ENCODE results near the gene PEAR1.

PEAR1 gene

GRCh38 chr1:156905176-156905575 lies 11.7 kb downstream of the PEAR1 start:
- Histone ChIP-seq H3K27me3 (ENCODE audit: control insufficient read depth in 5 of 5, insufficient read depth in 4 of 5, low read length in 5 of 5) (peaks cover 2 to 23% (median 11%) of the 10 kb centered on the region in 5 donors), H3K4me1 (ENCODE audit: control insufficient read depth in 5 of 5, insufficient read depth in 5 of 5, low read length in 5 of 5) (peaks cover 0 to 79% (median 44%) of the 10 kb centered on the region in 5 donors)

DNA sequence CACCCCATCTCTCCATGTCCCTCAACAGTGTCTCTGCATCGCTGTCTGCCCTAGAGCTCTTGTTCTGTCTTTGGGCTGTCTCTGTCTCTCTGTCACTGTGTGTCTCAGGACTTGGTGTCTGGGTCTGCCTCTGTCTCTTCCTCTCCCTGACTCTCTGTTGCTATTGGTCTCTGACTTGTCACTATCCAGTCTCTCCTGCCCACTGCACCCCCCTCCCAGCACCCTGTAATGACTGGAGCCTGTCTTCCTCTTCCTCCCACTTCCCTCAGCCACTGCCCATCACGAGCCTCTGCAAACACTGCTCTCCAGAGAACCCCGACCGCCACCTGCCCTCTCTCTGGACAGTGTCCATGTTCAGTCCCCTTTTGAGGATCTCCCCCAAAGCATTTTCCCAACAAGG lies 12.1 kb downstream of the PEAR1 start:
- Histone ChIP-seq H3K27me3 (ENCODE audit: control insufficient read depth in 5 of 5, insufficient read depth in 4 of 5, low read length in 5 of 5) (peaks cover 2 to 20% (median 11%) of the 10 kb centered on the region in 5 donors), H3K9me3 (ENCODE audit: control insufficient read depth in 5 of 5, low read length in 5 of 5) (no peaks in the 10 kb centered on the region), H3K36me3 (ENCODE audit: control insufficient read depth in 5 of 5, insufficient read depth in 5 of 5, low read length in 5 of 5) (peaks cover 0 to 47% (median 30%) of the 10 kb centered on the region in 5 donors), H3K4me3 (ENCODE audit: low read depth in 1 of 5, low read length in 5 of 5) (no peak overlapping the region), H3K9ac (ENCODE audit: low read length in 5 of 5) (no peak overlapping the region), H3K4me1 (ENCODE audit: control insufficient read depth in 5 of 5, insufficient read depth in 5 of 5, low read length in 5 of 5) (peaks cover 0 to 74% (median 40%) of the 10 kb centered on the region in 5 donors), H3K27ac (ENCODE audit: low read depth, low read length) (no peak overlapping the region)

More at GRCh38 chr1:156905176-156905575, 11.7 kb downstream of the PEAR1 start:
- peaks cover 0 to 42% (median 27%) of the 10 kb centered on the region in 5 donors for H3K36me3 ChIP-seq (ENCODE audit: control insufficient read depth in 5 of 5, insufficient read depth in 5 of 5, low read length in 5 of 5)
- no peak overlapping the region for H3K9ac ChIP-seq (ENCODE audit: low read length in 5 of 5)
- no peak overlapping the region for H3K27ac ChIP-seq (ENCODE audit: low read depth, low read length)
- no peaks in the 10 kb centered on the region for H3K9me3 ChIP-seq (ENCODE audit: control insufficient read depth in 5 of 5, low read length in 5 of 5)
- H3K4me3 ChIP-seq (ENCODE audit: low read depth in 1 of 5, low read length in 5 of 5), result no peak overlapping the region

- Histone ChIP-seq H3K9ac (ENCODE audit: low read length in 5 of 5) (no peak overlapping the region), H3K4me1 (ENCODE audit: control insufficient read depth in 5 of 5, insufficient read depth in 5 of 5, low read length in 5 of 5) (peaks cover 0 to 67% (median 33%) of the 10 kb centered on the region in 5 donors), H3K4me3 (ENCODE audit: low read depth in 1 of 5, low read length in 5 of 5) (no peak overlapping the region), H3K27ac (ENCODE audit: low read depth, low read length) (no peak overlapping the region), H3K27me3 (ENCODE audit: control insufficient read depth in 5 of 5, insufficient read depth in 4 of 5, low read length in 5 of 5) (peaks cover 2 to 18% (median 7%) of the 10 kb centered on the region in 5 donors), H3K9me3 (ENCODE audit: control insufficient read depth in 5 of 5, low read length in 5 of 5) (no peaks in the 10 kb centered on the region), H3K36me3 (ENCODE audit: control insufficient read depth in 5 of 5, insufficient read depth in 5 of 5, low read length in 5 of 5) (peaks cover 0 to 48% (median 30%) of the 10 kb centered on the region in 5 donors)
Measured at GRCh38 chr1:156906206-156906906, 12.8 kb downstream of the PEAR1 start.

GRCh38 chr1:156908541-156908940 lies 15.0 kb downstream of the PEAR1 start:
- peaks cover 0 to 63% (median 45%) of the 10 kb centered on the region in 5 donors for H3K36me3 ChIP-seq (ENCODE audit: control insufficient read depth in 5 of 5, insufficient read depth in 5 of 5, low read length in 5 of 5)
- peaks cover 0 to 9% (median 2%) of the 10 kb centered on the region in 5 donors for H3K27me3 ChIP-seq (ENCODE audit: control insufficient read depth in 5 of 5, insufficient read depth in 4 of 5, low read length in 5 of 5)

DNA sequence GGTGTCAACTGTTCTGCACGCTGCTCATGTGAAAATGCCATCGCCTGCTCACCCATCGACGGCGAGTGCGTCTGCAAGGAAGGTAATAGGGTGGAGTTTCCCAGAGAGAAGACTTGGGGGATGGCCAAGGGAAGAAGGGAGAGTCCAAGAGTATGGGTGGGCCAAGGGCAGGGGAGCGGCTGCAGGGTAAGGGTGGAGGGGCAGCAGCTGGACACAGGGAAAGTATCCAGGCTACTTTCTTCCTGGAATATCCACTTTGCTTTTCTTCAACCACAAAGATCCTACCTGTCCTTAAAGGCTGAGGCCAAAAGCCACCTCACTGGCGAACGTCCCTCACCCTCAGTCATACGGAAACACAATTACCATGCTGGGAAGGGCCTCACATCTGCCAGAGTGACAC lies 15.4 kb downstream of the PEAR1 start:
- Histone ChIP-seq H3K4me3 (ENCODE audit: low read depth in 1 of 5, low read length in 5 of 5) (no peak overlapping the region), H3K27ac (ENCODE audit: low read depth, low read length) (no peak overlapping the region), H3K36me3 (ENCODE audit: control insufficient read depth in 5 of 5, insufficient read depth in 5 of 5, low read length in 5 of 5) (peaks cover 0 to 67% (median 49%) of the 10 kb centered on the region in 5 donors), H3K27me3 (ENCODE audit: control insufficient read depth in 5 of 5, insufficient read depth in 4 of 5, low read length in 5 of 5) (peaks cover 0 to 9% (median 2%) of the 10 kb centered on the region in 5 donors), H3K4me1 (ENCODE audit: control insufficient read depth in 5 of 5, insufficient read depth in 5 of 5, low read length in 5 of 5) (peaks cover 6 to 54% (median 24%) of the 10 kb centered on the region in 5 donors), H3K9ac (ENCODE audit: low read length in 5 of 5) (no peak overlapping the region), H3K9me3 (ENCODE audit: control insufficient read depth in 5 of 5, low read length in 5 of 5) (no peaks in the 10 kb centered on the region)

More at GRCh38 chr1:156908541-156908940, 15.0 kb downstream of the PEAR1 start:
- Histone ChIP-seq H3K4me1 (ENCODE audit: control insufficient read depth in 5 of 5, insufficient read depth in 5 of 5, low read length in 5 of 5) (peaks cover 6 to 59% (median 27%) of the 10 kb centered on the region in 5 donors), H3K9ac (ENCODE audit: low read length in 5 of 5) (no peak overlapping the region), H3K27ac (ENCODE audit: low read depth, low read length) (no peak overlapping the region), H3K4me3 (ENCODE audit: low read depth in 1 of 5, low read length in 5 of 5) (no peak overlapping the region), H3K9me3 (ENCODE audit: control insufficient read depth in 5 of 5, low read length in 5 of 5) (no peaks in the 10 kb centered on the region)

DNA sequence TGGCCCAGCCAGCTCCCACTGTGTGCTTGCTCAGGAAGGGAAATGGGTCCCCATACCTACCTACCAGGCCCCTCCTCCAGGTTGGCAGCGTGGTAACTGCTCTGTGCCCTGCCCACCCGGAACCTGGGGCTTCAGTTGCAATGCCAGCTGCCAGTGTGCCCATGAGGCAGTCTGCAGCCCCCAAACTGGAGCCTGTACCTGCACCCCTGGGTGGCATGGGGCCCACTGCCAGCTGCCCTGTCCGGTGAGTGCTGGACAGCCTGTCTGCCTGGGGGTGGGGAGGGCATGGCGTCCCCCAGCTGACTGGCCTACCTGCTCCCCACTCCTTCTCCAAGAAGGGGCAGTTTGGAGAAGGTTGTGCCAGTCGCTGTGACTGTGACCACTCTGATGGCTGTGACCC lies 16.2 kb downstream of the PEAR1 start:
- H3K27me3 ChIP-seq (ENCODE audit: control insufficient read depth in 5 of 5, insufficient read depth in 4 of 5, low read length in 5 of 5), result peaks cover 0 to 8% (median 2%) of the 10 kb centered on the region in 5 donors
- H3K36me3 ChIP-seq (ENCODE audit: control insufficient read depth in 5 of 5, insufficient read depth in 5 of 5, low read length in 5 of 5), result peaks cover 0 to 75% (median 56%) of the 10 kb centered on the region in 5 donors
- H3K9me3 ChIP-seq (ENCODE audit: control insufficient read depth in 5 of 5, low read length in 5 of 5), result no peaks in the 10 kb centered on the region
- no peak overlapping the region for H3K9ac ChIP-seq (ENCODE audit: low read length in 5 of 5)
- no peak overlapping the region for H3K27ac ChIP-seq (ENCODE audit: low read depth, low read length)
- peaks cover 6 to 47% (median 16%) of the 10 kb centered on the region in 5 donors for H3K4me1 ChIP-seq (ENCODE audit: control insufficient read depth in 5 of 5, insufficient read depth in 5 of 5, low read length in 5 of 5)
- H3K4me3 ChIP-seq (ENCODE audit: low read depth in 1 of 5, low read length in 5 of 5), result no peak overlapping the region

DNA sequence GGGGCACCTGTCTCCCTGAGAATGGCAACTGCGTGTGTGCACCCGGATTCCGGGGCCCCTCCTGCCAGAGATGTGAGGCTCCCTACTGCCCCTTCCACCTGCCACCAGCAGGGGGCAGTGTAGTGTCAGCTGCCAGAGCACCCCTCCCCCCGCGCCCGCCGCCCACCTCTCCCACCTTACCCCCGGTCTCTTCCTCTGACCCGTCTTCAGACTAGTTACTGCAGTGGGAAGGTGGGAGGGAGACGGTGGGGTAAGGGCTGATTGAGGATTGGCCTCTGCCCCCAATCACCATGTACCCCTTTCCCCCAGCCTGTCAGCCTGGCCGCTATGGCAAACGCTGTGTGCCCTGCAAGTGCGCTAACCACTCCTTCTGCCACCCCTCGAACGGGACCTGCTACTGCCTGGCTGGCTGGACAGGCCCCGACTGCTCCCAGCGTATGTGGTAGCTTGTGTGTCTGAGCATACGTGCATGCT lies 16.8 kb downstream of the PEAR1 start:
- no peak overlapping the region for H3K27ac ChIP-seq (ENCODE audit: low read depth, low read length)
- no peaks in the 10 kb centered on the region for H3K9me3 ChIP-seq (ENCODE audit: control insufficient read depth in 5 of 5, low read length in 5 of 5)
- H3K4me1 ChIP-seq (ENCODE audit: control insufficient read depth in 5 of 5, insufficient read depth in 5 of 5, low read length in 5 of 5), result peaks cover 6 to 46% (median 16%) of the 10 kb centered on the region in 5 donors
- no peak overlapping the region for H3K4me3 ChIP-seq (ENCODE audit: low read depth in 1 of 5, low read length in 5 of 5)
- peaks cover 0 to 4% (median 2%) of the 10 kb centered on the region in 5 donors for H3K27me3 ChIP-seq (ENCODE audit: control insufficient read depth in 5 of 5, insufficient read depth in 4 of 5, low read length in 5 of 5)
- no peak overlapping the region for H3K9ac ChIP-seq (ENCODE audit: low read length in 5 of 5)
- H3K36me3 ChIP-seq (ENCODE audit: control insufficient read depth in 5 of 5, insufficient read depth in 5 of 5, low read length in 5 of 5), result peaks cover 0 to 76% (median 56%) of the 10 kb centered on the region in 5 donors

DNA sequence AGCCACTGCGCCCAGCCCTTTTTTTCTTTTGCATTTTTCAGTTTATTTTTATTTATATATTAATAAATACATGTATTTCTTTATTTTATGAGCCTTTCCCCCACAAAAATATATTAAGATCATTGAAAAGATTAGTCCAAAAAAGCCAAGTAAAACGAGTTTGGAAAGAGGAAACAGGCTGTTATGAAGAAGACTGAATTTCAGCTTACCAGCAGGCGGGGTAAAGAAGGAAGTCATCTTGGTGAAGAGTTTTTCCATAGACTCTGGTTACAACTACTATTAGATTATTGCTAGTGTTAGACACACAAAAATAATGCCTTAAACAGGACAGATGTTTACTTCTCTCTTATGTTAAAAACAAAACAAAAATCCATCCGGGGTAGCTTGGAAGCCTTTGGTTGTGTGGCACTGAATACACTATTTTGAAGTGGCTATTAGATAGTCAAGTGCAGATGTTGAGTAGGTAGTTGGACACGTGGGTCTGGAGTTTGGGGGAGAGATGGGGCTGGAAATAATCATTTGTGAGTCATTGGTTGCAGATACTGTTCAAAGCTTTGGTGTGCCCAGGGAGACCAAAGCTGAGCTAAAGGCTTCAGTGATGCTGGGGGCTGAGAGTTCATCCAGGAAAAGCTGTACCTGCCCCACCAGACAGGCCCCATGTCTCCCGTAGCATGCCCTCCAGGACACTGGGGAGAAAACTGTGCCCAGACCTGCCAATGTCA lies 18.2 kb downstream of the PEAR1 start:
- no peak overlapping the region for H3K4me3 ChIP-seq (ENCODE audit: low read depth in 1 of 5, low read length in 5 of 5)
- H3K27ac ChIP-seq (ENCODE audit: low read depth, low read length), result no peak overlapping the region
- no peak overlapping the region for H3K9ac ChIP-seq (ENCODE audit: low read length in 5 of 5)
- H3K27me3 ChIP-seq (ENCODE audit: control insufficient read depth in 5 of 5, insufficient read depth in 4 of 5, low read length in 5 of 5), result peaks cover 0 to 4% (median under 1%) of the 10 kb centered on the region in 5 donors
- H3K9me3 ChIP-seq (ENCODE audit: control insufficient read depth in 5 of 5, low read length in 5 of 5), result no peaks in the 10 kb centered on the region
- H3K4me1 ChIP-seq (ENCODE audit: control insufficient read depth in 5 of 5, insufficient read depth in 5 of 5, low read length in 5 of 5), result peaks cover 6 to 32% (median 16%) of the 10 kb centered on the region in 5 donors
- peaks cover 0 to 81% (median 55%) of the 10 kb centered on the region in 5 donors for H3K36me3 ChIP-seq (ENCODE audit: control insufficient read depth in 5 of 5, insufficient read depth in 5 of 5, low read length in 5 of 5)

- Histone ChIP-seq H3K9ac (ENCODE audit: low read length in 5 of 5) (no peak overlapping the region), H3K27ac (ENCODE audit: low read depth, low read length) (no peak overlapping the region), H3K4me1 (ENCODE audit: control insufficient read depth in 5 of 5, insufficient read depth in 5 of 5, low read length in 5 of 5) (peaks cover 4 to 26% (median 16%) of the 10 kb centered on the region in 5 donors), H3K27me3 (ENCODE audit: control insufficient read depth in 5 of 5, insufficient read depth in 4 of 5, low read length in 5 of 5) (peaks cover 0 to 4% (median 0%) of the 10 kb centered on the region in 5 donors), H3K36me3 (ENCODE audit: control insufficient read depth in 5 of 5, insufficient read depth in 5 of 5, low read length in 5 of 5) (peaks cover 0 to 80% (median 50%) of the 10 kb centered on the region in 5 donors), H3K9me3 (ENCODE audit: control insufficient read depth in 5 of 5, low read length in 5 of 5) (no peaks in the 10 kb centered on the region), H3K4me3 (ENCODE audit: low read depth in 1 of 5, low read length in 5 of 5) (no peak overlapping the region)
Measured at GRCh38 chr1:156912310-156912709, 18.8 kb downstream of the PEAR1 start.

Data from subcutaneous abdominal adipose tissue (tissue), 5 donors.